Measurements from ENCODE around the gene NCLN.
"Not testable (repeated sequence)": the region's sequence is repeated elsewhere in the genome, so short reads cannot be mapped to it uniquely, and the experiment has no call there.

NCLN gene

DNA sequence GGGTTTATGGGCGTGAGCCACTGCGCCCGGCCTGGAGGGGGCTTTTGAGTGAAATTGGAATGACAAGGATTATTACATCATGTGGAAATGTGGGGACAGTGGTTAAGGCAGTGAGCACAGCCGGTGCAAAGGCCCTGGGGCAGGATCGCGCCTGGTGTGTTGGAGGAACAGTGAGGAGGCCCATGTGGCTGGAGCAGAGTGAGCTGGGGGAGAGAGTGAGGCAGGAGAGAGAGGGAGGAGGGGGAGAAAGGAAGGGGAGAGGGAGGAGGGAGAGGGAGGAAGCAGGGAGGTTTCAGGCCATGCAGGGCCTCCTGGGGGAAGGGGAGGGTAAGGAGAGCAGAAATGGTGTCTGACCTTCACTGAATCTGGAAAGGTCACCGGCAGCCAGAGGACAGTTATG is 27.4 kb downstream of the NCLN start:
- TF ChIP-seq FOXP2 (optimal IDR thresholded peaks at IDR 0.05; ENCODE audit: control extremely low read depth, extremely low read length, insufficient read depth) (no peak), EZH2 (IDR thresholded peaks at IDR 0.05) (no peak), POLR2AphosphoS5 (IDR thresholded peaks at IDR 0.05; ENCODE audit: borderline replicate concordance, low read depth, low read length) (no peak)
- H3K36me3 ChIP-seq (ENCODE audit: insufficient read depth, low read length) = peaks cover under 1% of the 10 kb centered on the region; the same call in 1 of the 2 replicates
- H3K9me3 ChIP-seq (ENCODE audit: low read depth, low read length) = no peaks in the 10 kb centered on the region
- no peak overlapping the region for H3K9ac ChIP-seq (ENCODE audit: insufficient read length)
- no peak overlapping the region for H3K27ac ChIP-seq
- H3K4me3 ChIP-seq = no peak overlapping the region
- no peak for DNase-seq (ENCODE audit: low read depth, low spot score)

DNA sequence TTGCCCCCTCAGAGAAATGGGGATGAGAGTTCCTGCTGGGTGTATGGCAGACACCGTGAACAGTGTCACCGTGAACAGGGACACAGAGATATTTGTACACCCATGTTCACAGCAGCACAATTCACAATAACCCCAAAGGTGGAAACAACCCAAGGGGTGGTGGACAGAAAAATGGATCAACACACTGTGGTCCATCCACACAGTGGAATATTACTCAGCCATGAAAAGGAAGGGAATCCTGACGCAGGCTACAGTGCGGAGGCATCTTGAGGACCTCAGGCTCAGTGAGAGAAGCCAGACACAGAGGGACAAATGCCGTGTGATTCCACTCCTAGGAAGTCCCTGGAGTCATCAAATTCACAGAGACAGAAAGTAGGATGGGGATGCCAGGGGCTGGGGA is 31.1 kb downstream of the NCLN start:
- no peak overlapping the region for H3K9ac ChIP-seq (ENCODE audit: insufficient read length)
- no peaks in the 10 kb centered on the region for H3K36me3 ChIP-seq (ENCODE audit: insufficient read depth, low read length)
- no peak for DNase-seq (ENCODE audit: low read depth, low spot score)
- no peaks in the 10 kb centered on the region for H3K9me3 ChIP-seq (ENCODE audit: low read depth, low read length)
- H3K4me3 ChIP-seq = no peak overlapping the region
- no peak overlapping the region for H3K27ac ChIP-seq
- TF ChIP-seq EZH2 (IDR thresholded peaks at IDR 0.05) (no peak), FOXP2 (optimal IDR thresholded peaks at IDR 0.05; ENCODE audit: control extremely low read depth, extremely low read length, insufficient read depth) (no peak), POLR2AphosphoS5 (IDR thresholded peaks at IDR 0.05; ENCODE audit: borderline replicate concordance, low read depth, low read length) (no peak)

DNA sequence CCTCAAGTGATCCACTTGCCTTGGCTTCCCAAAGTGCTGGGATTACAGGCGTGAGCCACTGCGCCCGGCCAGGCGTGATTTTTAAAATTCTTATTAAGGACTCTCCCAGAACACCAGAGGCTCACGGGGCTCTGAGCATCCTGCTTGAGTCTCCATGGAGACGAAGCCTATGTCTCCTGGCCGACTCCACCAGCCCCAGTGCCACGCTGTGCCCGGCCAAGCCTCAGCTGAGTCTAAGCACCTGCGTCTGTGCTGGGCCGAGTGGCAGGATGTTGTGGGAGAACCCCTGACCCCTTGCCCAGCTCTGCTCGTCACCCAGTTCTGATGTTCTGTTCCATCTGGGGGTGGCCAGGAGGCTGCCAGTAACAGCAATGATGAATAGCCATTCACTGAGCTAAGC is 34.8 kb downstream of the NCLN start:
- Histone ChIP-seq H3K9ac (ENCODE audit: insufficient read length) (no peak overlapping the region), H3K4me3 (no peak overlapping the region), H3K36me3 (ENCODE audit: insufficient read depth, low read length) (no peaks in the 10 kb centered on the region), H3K9me3 (ENCODE audit: low read depth, low read length) (no peaks in the 10 kb centered on the region), H3K27ac (no peak overlapping the region)
- TF ChIP-seq EZH2 (IDR thresholded peaks at IDR 0.05) (no peak), POLR2AphosphoS5 (IDR thresholded peaks at IDR 0.05; ENCODE audit: borderline replicate concordance, low read depth, low read length) (no peak), FOXP2 (optimal IDR thresholded peaks at IDR 0.05; ENCODE audit: control extremely low read depth, extremely low read length, insufficient read depth) (no peak)
- DNase-seq (ENCODE audit: low read depth, low spot score) = no peak

DNA sequence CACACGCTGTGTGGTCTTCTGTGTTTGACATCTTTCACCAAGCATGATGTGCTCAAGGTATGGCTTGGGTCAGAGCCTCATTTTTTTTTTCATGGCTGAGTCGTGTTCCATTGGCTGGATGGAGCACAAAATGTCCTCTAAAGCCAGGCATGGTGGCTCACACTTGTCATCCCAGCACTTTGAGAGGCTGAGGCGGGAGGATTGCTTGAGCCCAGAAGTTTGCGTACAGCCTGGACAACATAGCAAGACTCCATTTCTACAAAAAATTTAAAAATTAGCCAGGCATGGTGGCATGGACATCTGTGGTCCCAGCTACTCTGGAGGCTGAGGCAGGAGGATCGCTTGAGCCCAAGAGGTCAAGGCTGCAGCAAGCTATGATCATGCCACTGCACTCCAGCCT is 35.8 kb downstream of the NCLN start:
- H3K27ac ChIP-seq; H3K36me3 ChIP-seq (ENCODE audit: insufficient read depth, low read length); DNase-seq (ENCODE audit: low read depth, low spot score); H3K4me3 ChIP-seq; H3K9me3 ChIP-seq (ENCODE audit: low read depth, low read length); H3K9ac ChIP-seq (ENCODE audit: insufficient read length): not testable (repeated sequence)

DNA sequence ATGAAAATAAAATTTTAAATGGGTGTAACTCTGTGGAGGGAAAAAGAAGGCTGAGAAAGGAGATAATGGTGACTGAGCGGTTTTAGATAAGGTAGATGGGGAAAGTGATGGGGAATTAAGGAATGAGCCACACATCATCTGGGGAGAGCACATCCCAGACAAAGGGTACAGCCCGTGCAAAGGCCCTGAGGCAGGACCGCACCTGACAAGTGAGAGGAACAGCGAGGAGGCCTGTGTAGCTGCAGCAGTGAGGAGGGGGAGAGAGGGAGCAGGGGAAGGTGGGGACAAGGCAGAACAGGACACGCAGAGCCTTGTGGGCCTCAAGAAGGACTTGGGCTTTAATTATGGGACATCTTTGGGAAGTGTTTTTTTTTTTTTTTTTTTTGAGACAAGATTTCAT is 37.0 kb downstream of the NCLN start:
- no peak for DNase-seq (ENCODE audit: low read depth, low spot score)
- no peaks in the 10 kb centered on the region for H3K36me3 ChIP-seq (ENCODE audit: insufficient read depth, low read length)
- H3K27ac ChIP-seq = no peak overlapping the region
- no peaks in the 10 kb centered on the region for H3K9me3 ChIP-seq (ENCODE audit: low read depth, low read length)
- no peak overlapping the region for H3K4me3 ChIP-seq
- H3K9ac ChIP-seq (ENCODE audit: insufficient read length) = no peak overlapping the region
- TF ChIP-seq EZH2 (IDR thresholded peaks at IDR 0.05) (no peak), POLR2AphosphoS5 (IDR thresholded peaks at IDR 0.05; ENCODE audit: borderline replicate concordance, low read depth, low read length) (no peak), FOXP2 (optimal IDR thresholded peaks at IDR 0.05; ENCODE audit: control extremely low read depth, extremely low read length, insufficient read depth) (no peak)

DNA sequence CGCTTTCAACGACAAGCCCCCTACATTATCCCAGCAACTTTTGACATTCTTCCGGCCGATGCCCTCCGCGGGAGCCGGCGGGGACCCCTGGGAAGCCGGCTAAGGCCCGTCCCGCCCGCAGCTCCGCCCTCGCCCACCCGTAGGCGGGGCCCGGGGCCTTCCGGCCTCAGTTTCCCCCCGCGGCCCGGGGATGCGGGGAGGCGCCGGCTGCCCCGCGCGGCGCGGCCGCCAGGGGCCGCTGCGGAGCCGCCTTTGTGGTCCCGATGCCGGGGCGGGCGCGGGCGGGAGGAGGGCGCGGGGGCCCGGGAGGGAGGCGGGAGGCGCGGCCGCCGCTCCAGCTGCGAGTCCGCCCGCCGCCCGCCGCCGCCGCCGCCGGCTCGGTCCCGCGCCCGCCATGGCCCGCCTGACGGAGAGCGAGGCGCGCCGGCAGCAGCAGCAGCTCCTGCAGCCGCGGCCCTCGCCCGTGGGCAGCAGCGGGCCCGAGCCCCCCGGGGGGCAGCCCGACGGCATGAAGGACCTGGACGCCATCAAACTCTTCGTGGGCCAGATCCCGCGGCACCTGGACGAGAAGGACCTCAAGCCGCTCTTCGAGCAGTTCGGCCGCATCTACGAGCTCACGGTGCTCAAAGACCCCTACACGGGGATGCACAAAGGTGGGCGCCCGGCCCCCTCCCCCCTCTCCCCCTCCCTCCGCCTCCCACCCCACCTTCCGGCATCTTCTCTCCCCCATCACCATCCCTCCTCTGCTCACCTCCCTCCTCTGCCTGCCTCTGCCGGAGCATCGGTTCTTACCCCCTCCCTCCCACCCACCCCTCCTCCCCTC is 38.8 kb downstream of the NCLN start, which contains the start of gene CELF5:
Gene CELF5, plus strand, starts transcription at position 316 of the 823 bp plus-strand sequence. Its CDS starts 79 bp downstream, at position 395.
- TF ChIP-seq POLR2AphosphoS5 (IDR thresholded peaks at IDR 0.05; ENCODE audit: borderline replicate concordance, low read depth, low read length) = no peak
- no peak for TF ChIP-seq EZH2 (IDR thresholded peaks at IDR 0.05)
- TF ChIP-seq FOXP2 (optimal IDR thresholded peaks at IDR 0.05; ENCODE audit: control extremely low read depth, extremely low read length, insufficient read depth) = no peak
- Histone ChIP-seq H3K27ac (no peak within 1 kb of the TSS), H3K9ac (ENCODE audit: insufficient read length) (no peak within 1 kb of the TSS), H3K4me3 (peak within 1 kb of the TSS; percentile 49), H3K36me3 (ENCODE audit: insufficient read depth, low read length) (no peaks in the 10 kb centered on the region), H3K9me3 (ENCODE audit: low read depth, low read length) (no peaks in the 10 kb centered on the region)
- no peak for DNase-seq (ENCODE audit: low read depth, low spot score)

DNA sequence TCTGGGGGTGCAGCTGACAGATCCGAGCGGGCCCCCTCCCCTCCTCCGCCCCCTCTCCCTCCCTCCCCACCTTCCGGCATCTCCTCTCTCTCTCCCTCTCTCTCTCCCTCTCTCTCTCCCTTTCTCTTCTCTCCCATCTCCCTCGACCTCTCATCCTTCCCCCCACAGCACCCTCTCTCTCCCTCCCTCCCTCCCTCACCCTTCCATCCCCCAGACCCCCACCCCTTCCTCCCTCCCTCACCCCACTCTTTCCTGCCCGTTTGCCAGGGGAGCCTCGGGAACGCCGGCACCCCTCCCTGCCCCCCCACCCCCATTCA is 39.4 kb downstream of the NCLN start:
- Histone ChIP-seq H3K9me3 (ENCODE audit: low read depth, low read length) (no peaks in the 10 kb centered on the region), H3K9ac (ENCODE audit: insufficient read length) (no peak overlapping the region), H3K27ac (no peak overlapping the region), H3K36me3 (ENCODE audit: insufficient read depth, low read length) (no peaks in the 10 kb centered on the region), H3K4me3 (no peak overlapping the region)
- DNase-seq (ENCODE audit: low read depth, low spot score) = no peak
- TF ChIP-seq POLR2AphosphoS5 (IDR thresholded peaks at IDR 0.05; ENCODE audit: borderline replicate concordance, low read depth, low read length) (no peak), EZH2 (IDR thresholded peaks at IDR 0.05) (no peak), FOXP2 (optimal IDR thresholded peaks at IDR 0.05; ENCODE audit: control extremely low read depth, extremely low read length, insufficient read depth) (no peak)

DNA sequence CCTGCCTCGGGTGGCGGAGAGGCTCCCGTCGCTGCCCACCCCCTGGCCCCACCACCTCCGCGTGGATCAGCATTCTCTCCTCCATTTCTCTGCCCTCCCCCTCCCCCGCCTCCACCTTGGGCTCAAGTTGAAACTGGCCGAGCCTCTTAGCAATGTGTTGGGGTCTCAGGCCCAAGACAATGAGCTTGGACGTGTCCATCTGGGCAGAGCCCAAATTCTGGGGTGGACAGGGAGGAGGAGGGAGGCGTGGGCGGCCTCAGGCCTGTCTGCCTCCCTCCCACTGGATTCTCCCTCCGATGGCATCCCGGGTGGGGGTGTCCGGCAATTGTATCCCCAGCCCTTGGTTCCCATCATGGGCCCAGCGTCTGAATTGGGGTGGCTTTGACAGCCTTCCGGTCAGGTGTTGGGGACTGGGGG is 40.0 kb downstream of the NCLN start:
- Histone ChIP-seq H3K4me3 (no peak overlapping the region), H3K9ac (ENCODE audit: insufficient read length) (no peak overlapping the region), H3K27ac (no peak overlapping the region), H3K36me3 (ENCODE audit: insufficient read depth, low read length) (no peaks in the 10 kb centered on the region), H3K9me3 (ENCODE audit: low read depth, low read length) (no peaks in the 10 kb centered on the region)
- DNase-seq (ENCODE audit: low read depth, low spot score) = no peak
- no peak for TF ChIP-seq EZH2 (IDR thresholded peaks at IDR 0.05)
- no peak for TF ChIP-seq POLR2AphosphoS5 (IDR thresholded peaks at IDR 0.05; ENCODE audit: borderline replicate concordance, low read depth, low read length)
- TF ChIP-seq FOXP2 (optimal IDR thresholded peaks at IDR 0.05; ENCODE audit: control extremely low read depth, extremely low read length, insufficient read depth) = no peak
